ENCODE data around the gene KIAA0753.

DNA sequence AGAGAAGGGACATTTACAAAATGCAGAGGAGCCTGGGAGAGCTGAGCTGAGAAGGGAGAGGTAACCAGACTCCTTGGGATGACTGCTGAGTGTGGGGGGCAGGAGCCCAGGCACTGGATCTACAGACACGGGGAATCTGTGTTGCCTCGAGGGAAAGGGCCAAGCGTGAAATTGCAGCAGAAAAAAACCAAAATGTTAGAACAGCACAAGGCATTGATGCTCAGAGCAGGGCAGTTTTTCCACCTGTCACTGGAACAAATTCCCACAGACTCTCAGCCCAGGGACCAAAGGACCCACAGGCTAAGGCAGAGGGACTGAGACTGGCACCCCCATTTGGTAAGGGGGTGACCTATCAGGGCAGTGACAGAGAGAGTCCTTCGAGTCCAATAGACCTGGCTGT lies 86.2 kb downstream of the KIAA0753 start:
- TF ChIP-seq POLR2A (IDR thresholded peaks at IDR 0.05) (no peak), CTCF (IDR thresholded peaks at IDR 0.05) (no peak)
